HG02973 (cell line): ENCODE results near the gene HMGA1.

Source experiments
- ATAC-seq: cut with Tn5 transposase; IDR thresholded peaks from one replicate; pipeline ENCODE4 v1.9.1; 2021; ENCODE audit warnings: moderate library complexity; ENCODE audit not compliant: unreplicated experiment

The HMGA1 gene

DNA sequence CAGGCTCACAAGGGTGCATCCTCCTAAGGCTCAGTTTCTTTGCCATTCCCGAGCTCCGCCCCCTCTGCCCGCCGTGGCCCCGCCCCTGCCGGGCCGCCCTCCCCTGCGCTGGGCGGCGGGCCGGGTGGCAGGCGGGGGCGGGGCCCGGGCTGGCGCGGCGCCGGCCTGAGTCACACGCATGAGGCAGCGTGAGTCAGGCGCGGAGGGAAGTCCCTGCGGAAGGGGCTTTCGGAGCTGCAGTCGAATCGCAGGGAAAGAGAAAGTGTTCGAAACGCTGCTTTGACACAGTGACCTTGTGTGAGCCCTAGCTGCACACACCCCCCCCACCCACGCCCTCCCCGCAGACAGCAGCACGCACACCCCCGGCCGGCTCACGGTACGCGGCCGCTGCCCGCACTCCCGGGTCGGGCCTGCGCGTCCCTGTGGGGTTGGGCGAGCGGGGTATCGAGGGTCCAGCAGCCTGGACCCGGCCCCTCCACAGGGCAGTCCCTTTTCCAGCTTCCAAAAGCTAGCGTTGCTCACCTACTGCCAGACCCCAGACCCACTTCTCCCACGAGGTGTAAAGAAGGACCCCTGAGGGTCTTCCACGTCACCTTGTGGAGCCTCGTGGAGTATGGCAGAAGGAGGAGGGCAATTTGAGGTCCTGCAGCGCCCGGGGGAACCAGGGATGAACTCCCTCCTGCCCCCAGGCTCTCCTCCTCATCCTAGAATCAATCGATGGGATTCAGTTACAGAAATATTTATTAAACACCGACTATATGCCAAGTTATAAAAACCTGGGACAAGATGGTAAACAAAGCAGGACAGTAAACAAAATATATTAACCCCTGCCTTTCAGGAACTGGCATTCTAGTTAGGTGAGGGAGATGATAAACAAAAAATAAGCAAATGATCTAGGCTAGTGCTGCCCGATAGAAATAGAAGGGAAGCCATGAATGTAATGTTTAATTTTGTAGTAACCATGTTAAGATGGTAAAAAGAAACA is 12.4 kb upstream of the HMGA1 start:
- peak; percentile 73 for ATAC-seq

GRCh38 chr6:34225551-34225950 is 11.1 kb upstream of the HMGA1 start:
- ATAC-seq, result no peak

DNA sequence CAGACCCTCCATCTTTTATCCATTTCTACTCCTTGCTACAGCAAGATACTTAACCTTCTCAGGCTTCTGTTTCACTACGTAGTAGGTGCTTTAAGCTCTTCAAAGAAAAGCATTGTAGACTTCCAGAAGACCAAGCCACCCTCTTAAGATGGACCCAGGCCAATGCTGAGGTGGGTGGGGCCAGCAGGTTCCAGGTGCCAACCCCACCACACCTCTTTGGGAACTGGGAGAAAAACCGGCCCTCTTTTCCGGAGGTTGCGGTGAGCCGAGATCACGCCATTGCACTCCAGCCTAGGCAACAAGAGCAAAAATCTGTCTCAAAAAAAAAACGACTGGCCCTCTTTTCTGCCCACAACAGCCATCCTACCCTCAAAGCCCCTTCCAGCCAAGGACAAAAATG is 10.6 kb upstream of the HMGA1 start:
- no peak for ATAC-seq

DNA sequence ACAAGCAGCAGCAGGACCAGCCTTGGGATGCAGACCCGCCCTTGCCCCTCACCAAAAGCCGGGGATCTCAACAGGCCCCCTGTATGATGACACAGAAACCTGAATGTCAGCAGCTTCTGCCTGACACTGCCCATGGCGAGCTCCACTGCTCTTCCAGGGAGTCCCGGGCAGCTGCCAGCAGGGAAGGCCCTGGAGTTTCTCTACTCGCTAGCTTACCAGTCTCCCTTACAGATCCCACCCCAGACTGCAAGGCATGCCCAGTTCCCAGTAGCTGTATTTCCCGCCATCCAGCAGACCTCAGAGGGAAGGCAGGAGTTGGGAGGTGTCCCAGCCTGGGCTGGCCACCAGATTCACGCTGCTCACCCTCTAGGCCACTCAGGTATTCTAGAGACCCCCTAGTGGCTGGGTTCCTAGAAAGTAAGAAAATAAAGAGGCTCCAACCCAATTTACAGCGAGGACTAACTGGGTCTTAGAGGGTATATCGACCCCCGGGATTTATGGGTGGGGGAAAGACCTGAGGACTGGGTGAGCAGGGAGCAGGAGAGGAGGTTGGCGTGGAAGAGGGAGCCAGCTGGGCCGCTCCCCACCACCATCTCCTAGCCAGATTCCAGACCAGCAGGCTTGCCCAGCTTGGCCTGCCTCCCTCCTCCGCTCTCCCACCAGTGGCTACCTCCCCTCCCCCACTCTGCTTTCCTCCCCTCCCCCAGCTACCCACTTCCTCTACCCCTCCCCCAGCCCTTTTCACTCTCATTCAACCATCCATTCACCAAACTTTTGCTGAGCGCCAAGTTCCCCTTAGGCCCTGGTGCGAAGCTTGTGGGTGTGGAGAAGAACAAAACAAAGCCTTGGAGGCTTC is 9.7 kb upstream of the HMGA1 start:
- no peak for ATAC-seq

- ATAC-seq, result no peak
Measured at GRCh38 chr6:34227761-34228421, 8.8 kb upstream of the HMGA1 start.

DNA sequence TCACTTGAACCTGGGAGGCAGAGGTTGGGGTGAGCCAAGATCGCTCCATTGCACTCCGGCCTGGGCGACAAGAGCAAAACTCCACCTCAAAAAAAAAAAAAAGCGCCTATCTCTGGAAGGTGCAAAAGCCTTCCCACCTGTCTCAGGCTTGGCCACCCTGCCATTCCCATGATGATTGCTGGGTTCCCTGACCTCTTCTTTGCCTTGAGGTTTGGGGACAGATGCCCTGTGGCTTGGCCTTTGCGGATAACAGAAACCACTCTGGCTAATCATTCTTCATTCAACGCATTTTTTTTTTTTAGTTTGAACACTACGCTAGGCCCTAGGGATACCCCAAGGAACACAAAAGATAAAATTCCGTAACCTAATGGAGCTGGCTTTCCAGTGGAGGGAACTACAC is 6.8 kb upstream of the HMGA1 start:
- no peak for ATAC-seq

- ATAC-seq, result no peak
Measured at GRCh38 chr6:34230653-34231371, 5.9 kb upstream of the HMGA1 start.

GRCh38 chr6:34231566-34232336 is 4.9 kb upstream of the HMGA1 start:
- ATAC-seq, result no peak

- ATAC-seq, result no peak
Measured at GRCh38 chr6:34232901-34233300, 3.8 kb upstream of the HMGA1 start.

- no peak for ATAC-seq
Measured at GRCh38 chr6:34233867-34234266, 2.8 kb upstream of the HMGA1 start.

DNA sequence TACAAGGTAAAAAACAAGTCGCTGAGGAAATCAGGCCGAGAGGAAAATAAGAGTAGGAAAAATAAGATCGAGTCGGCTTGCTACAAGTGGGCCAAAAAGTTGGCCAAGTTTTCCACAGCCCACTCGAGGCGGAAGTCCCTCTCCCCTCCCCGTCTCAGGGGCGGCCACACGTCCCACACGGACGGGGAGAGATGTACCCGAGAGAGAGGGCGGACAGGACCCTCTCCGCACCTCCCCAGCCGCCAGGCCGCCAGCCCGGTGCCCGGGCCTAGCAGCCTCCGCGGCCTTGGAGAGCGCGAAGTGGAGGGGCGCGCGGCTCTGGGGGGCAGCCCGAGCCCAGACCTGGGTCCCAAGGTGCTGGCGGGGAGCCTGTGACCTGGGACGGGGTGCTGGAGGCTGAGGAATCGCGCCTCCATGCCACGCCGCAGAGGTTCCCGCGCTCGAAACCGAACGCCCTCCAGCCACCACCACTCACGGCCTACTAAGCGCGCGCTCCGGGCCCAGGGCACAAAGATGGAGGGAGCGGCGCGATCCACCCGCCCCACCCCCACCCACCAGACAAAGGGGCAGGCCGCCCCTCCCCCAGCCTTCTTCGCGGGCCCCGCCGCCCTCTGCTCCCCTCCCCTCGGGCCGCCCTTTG is 1.9 kb upstream of the HMGA1 start:
- no peak for ATAC-seq

DNA sequence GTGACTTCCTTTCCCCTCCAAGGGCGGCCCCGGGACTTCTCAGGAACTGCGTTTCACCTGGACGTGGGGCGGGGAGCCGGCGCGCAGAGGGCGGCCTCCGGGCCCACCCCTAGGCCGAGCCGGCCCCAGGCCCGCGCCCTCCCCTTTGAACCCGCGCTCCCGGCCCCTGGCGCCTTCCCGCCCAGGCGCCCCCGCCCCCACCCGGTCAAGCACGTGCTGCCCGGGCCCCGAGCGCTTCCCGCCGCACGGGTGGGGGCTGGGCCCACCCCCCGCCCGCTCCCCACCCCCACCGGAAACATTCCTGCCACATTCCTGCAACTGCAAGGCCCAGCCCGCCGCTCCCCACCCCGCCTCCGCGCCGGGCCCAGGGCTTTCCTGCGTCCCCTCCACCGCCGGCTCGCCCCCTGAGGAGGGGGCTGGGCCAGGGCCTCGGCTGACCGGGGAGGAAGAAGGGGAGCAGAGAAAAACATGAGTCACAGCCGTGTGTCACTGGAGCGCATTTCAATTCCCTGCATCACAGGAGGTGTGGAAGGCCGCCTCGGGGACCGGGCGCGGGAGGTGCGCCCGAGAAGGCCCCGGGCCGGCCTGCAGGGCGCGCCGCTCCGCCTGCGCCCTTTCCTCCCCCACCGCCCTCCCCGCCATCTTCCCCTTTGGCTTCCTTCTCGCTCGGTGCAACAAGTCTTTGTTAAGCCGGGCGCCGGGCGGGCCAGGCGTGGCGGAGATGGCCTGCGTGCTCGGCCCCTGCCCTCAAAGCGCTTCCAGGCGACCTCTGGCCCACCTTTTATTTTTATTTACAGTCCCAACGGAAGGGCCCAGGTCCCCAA is 1.2 kb upstream of the HMGA1 start:
- ATAC-seq, result no peak

GRCh38 chr6:34236131-34236442 is 586 bp upstream of the HMGA1 start:
- ATAC-seq, result peak; percentile 3

- peak; percentile 6 for ATAC-seq
Measured at GRCh38 chr6:34237316-34237721, 646 bp downstream of the HMGA1 start.

DNA sequence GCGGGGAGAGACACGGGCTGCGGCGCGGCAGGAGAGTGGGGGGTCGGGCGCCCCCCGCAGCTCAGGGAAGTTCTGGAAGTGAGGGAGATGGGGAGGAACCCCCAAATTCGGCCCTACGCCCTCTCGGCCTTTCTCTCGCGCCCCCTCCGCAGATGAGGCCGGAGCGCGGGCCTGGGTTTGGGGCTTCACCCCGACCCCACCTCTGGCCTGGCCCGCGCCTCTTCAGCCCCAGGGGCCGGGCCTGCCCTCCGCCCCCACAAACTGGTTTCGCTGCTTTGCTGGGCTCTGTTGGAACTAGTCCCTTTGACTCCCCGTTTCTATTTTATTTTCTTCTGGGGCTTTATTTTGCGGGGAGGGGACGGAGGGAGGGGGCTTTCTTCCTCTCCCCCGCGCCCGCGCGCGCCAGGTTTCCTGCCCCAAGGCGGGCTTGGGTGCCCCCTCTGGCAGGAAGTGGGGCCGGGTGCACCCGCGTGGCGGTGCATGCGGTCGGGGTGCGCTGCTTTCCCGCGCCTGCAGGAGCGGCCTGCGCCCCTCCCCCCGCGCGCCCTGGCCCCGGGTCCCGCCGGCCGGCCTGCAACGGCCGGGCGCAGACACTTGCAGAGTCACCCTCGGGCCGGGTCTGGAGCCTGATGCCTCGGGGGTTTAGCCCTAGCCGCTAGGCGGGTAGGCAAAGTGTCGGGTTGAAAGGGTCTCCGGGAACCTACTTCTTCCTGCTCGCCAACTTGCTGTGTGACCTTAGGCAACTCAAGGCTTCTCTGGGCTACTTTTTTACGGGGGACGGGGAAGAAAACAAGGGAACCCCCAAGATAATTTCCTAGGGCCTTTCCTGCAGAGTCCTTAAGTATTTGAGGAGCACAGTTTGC is 1.3 kb downstream of the HMGA1 start:
- ATAC-seq, result no peak

DNA sequence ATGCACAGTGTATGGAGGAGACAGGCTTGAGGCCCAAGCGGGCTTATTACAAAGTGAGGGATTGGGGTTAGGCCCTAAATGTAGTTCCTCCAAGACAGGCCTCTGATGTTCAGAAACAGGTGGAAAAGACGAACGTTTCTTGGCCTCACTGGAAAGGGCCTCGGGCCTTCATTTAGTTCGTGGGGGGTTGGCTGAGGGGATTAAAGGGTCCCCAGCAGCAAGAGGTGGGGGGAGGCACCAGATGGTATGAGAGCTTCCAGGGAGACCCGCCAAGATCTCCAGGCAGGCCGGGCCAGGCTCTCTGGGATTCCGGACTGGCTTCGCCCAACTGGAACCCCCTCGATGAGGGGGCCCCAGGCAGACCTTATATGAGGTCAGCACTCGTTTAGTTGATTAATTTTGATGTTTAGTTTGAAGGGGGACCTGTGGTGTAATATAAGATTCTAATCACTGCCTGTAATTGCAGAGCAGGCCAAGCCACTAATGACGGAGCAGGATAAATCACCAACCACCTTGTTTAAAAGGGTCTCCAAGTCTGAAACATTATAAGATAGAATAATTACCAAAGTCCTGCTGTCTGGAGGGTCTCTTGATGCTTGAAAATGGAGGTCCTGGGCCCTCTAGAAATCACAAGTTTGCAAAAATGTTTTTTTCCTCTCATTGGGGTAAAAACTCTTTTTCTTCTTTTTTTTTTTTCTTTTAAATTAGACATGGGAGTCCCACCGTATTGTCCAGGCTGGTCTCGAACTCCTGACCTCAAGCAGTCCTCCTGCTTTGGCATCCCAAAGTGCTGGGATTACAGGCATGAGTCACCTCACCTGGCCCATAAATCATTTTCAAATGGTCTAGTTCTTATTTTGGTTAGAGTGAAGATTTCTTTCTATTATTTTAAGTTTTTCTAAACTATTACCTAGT is 2.2 kb downstream of the HMGA1 start:
- no peak for ATAC-seq

DNA sequence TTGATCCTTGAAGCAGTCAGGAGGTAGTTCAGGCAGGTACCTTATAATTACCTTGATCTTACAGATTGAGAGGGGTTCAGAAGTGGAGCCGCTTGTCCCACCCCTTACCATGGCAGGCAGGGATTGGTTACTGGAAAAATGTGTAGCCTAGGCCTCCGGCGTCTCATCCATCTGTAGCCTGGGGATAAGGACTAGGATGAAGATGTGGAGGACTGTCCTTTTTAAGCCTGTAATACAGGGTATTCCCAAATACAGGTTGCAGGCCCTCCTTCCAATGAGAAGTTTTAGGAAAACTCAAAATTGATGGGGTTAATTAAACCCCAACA is 2.8 kb downstream of the HMGA1 start:
- ATAC-seq, result no peak
